ENCODE results near the gene TAS2R31.

DNA sequence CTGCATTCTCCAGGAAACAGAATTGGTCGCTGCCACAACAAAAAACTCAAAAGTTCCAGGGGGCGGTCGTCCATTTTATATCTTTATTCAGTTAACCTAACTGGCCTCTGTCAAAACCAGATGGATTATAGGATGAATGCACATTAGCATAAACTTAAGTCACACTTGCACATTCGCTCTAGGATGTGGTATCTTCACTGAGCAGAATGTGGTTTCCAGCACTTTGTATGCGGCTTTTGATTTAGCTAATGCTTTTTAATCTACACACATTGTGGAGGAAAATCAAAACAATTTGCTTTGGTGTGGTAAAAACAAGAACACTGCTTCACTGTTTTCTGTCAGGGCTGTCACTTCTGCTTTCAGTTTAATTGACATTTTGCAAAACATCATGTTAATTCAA lies 49.0 kb downstream of the TAS2R31 start:
- TF ChIP-seq, protein P1, sequence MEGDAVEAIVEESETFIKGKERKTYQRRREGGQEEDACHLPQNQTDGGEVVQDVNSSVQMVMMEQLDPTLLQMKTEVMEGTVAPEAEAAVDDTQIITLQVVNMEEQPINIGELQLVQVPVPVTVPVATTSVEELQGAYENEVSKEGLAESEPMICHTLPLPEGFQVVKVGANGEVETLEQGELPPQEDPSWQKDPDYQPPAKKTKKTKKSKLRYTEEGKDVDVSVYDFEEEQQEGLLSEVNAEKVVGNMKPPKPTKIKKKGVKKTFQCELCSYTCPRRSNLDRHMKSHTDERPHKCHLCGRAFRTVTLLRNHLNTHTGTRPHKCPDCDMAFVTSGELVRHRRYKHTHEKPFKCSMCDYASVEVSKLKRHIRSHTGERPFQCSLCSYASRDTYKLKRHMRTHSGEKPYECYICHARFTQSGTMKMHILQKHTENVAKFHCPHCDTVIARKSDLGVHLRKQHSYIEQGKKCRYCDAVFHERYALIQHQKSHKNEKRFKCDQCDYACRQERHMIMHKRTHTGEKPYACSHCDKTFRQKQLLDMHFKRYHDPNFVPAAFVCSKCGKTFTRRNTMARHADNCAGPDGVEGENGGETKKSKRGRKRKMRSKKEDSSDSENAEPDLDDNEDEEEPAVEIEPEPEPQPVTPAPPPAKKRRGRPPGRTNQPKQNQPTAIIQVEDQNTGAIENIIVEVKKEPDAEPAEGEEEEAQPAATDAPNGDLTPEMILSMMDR (IDR thresholded peaks at IDR 0.05): no peak
- TF ChIP-seq EP300 (IDR thresholded peaks at IDR 0.05) (no peak), POLR2AphosphoS5 (IDR thresholded peaks at IDR 0.05) (no peak), POLR2A (IDR thresholded peaks at IDR 0.05) (no peak)
